ENCODE measurements around the gene IFITM2. TPM values are rescaled to one million over a fixed set of nuclear protein-coding genes. Genes with fewer than 3 reads are reported as not detected.

The IFITM2 gene
- polyA plus RNA-seq, 3 donors = 212 to 269 (median 215) TPM

DNA sequence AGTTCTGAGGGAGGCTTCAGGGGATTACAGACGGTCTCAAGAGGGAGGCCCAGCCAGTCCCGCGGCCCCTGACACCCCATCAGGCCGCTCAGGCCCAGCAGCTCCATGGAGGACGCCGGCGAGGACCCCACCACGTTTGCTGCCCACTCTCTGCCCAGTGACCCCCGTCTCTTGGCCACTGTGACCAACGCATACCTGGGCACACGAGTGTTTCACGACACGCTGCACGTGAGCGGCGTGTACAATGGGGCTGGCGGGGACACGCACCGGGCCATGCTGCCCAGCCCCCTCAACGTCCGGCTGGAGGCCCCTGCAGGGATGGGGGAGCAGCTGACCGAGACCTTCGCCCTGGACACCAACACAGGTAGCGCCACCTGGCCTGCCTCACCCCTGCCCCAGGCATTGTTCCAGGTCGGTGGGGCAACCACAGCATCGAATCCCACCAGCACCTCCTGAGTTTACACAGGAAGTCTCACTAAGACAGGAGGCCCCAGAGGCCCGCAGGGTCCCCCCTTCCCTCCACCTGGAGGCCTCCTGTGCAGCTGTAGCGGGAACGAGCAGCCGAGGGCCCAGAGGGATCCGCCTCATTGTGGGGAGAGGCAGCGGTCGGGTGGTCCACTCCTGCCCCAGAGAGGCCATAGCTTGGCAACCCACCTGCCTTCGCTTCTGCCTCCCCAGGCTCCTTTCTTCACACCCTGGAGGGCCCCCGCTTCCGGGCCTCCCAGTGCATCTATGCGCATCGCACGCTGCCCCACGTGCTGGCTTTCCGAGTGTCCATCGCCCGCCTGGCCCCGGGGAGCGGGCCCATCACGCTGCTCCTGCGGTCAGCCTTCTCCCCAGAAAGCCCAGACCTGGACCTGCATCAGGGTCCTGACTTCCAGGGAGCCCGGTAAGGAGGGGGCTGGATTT, 17.6 kb upstream of the IFITM2 start:
- DNase-seq = no peak

DNA sequence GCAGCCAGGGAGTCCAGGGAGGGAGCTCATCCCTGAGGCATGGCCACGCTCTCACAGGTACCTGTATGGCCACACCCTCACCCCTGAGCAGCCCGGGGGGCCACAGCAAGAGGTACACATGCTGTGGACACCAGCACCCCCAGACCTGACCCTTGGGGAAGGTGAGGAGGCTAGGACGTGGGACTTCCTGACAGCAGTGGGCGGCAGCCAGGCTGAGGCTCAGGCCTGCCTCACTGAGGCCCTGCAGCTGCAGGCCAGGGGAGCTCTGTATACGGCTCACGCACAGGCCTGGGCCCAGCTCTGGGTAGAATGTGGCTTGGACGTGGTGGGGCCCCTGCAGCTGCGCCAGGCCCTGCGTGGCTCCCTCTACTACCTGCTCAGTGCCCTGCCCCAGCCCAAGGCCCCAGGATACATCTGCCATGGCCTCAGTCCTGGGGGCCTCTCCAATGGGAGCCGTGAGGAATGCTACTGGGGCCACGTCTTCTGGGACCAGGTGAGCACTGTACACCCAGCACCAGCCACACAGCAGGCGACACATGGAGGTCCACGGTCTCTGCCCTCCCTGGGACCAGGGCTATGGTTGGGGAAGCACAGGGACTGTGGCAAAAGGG, 16.9 kb upstream of the IFITM2 start:
- no peak for DNase-seq

DNA sequence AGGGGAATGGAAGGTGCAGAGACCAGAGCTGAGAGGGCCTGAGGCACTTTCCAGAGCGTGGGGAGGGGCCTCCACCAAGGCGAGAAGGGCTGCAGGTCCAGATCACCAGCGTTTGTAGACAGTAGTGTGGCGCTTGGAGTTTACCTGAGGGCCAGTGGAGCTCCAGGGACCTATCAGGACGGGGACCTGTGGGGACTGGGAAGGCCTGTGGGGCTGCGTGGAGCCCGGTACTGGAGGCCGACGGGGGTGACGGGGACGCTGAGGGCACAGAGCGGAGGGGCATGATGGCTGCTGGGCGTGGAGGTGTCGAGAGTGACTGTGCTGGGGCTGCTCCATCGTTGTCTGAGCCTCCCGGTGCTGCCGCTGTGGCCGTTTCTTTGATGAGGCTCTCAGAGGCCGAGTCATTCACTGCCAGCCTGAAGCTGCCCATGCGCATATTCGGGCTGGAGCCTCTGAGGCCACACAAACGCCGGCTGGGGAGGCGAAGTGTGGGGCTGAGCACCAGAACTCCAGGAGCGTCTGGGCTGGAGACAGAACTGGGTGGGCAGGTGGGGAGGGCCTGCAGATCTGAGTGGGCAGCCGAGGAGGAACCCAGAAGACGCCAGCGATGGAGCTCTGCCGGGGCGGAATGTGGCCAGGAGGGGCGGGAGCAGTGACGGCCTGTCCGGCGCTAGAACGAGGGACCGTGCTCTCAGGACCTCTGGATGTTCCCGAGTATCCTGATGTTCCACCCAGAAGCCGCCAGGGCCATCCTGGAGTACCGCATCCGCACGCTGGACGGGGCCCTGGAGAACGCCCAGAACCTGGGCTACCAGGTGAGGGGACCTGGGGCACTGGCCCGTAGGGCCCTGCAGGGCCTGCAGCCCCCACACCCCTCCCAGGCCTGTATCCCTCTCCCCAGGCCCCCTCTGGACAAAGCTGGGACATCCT, 16.1 kb upstream of the IFITM2 start:
- no peak for DNase-seq

DNA sequence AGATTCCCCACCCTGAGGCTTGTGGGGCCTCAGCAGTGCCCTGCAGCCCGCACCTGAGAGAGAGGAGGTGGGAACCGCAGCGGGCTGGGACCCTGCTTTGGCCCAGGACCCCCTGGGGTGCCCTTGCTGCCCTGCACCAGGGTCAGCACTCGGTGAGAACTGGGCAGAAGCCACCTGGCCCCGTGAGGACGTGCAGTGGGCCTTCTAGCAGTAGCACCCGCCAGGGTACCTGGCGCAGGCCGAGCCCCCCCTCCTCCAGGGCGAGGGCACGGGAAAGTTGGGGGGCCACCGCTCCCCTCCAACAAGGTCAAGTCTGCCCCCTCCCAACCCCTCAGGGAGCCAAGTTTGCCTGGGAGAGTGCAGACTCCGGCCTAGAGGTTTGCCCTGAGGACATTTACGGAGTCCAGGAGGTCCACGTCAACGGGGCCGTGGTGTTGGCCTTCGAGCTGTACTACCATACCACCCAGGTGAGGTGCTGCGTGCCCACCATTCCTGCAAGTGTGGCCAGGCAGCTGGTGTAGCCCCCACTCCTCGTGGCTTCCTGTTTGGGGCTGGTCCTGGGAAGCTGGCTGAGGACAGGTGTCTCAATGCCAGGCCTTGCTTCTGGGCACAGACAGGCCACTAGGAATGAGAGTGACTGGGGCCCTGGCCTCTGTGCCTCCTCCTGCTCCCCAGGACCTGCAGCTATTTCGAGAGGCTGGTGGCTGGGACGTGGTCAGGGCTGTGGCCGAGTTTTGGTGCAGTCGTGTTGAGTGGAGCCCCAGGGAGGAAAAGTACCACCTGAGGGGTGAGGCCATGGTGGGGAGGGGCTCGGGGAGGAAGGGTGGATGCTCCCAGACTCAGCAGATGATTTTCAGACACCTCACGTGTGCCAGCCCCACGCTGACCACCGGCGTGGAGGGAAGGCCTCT, 15.2 kb upstream of the IFITM2 start:
- no peak for DNase-seq

DNA sequence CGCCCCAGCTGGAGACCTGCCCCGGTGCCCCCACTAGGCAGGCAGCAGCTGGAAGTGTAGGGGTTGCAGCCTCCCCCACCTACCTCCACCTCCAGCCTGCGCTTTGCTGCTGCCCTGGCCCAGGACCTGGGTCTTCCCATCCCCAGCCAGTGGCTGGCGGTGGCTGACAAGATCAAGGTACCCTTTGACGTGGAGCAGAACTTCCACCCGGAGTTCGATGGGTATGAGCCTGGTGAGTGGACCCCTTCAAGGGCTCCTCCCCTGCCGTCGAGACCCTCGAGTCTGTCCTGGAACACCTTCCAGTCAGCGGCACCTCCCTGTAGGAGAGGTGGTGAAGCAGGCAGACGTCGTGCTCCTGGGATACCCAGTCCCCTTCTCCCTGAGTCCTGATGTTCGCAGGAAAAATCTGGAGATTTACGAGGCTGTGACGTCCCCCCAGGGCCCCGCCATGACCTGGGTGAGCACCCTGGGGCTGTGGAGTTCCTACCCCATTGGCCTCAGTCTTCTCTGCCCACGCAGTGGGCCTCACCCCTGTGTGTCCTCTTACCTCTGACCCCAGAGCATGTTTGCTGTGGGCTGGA, 14.3 kb upstream of the IFITM2 start:
- no peak for DNase-seq

DNA sequence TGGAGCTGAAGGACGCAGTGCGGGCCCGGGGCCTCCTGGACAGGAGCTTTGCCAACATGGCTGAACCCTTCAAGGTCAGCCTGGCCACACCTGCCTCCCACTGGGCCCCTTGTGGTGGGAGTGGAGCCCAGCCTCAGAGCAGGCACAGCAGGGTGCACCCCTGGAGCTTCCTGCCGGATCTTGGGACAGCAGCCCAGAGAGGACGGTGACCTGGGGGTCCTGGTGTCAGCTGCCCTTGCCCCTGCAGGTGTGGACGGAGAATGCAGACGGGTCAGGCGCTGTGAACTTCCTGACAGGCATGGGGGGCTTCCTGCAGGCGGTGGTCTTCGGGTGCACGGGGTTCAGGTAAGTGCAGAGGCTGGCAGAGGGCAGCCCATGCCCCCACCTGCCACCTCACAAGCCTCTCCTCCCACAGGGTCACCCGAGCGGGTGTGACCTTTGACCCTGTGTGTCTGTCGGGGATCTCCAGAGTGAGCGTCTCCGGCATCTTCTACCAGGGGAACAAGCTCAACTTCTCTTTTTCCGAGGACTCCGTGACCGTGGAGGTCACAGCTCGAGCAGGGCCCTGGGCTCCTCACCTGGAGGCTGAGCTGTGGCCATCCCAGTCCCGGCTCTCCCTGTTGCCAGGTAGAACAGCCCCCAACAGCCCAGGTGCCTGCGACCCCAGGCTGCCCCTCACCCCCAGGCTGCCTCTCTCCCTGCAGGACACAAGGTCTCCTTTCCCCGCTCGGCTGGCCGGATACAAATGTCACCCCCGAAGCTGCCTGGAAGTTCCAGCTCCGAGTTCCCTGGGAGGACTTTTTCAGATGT, 13.6 kb upstream of the IFITM2 start:
- DNase-seq = no peak

DNA sequence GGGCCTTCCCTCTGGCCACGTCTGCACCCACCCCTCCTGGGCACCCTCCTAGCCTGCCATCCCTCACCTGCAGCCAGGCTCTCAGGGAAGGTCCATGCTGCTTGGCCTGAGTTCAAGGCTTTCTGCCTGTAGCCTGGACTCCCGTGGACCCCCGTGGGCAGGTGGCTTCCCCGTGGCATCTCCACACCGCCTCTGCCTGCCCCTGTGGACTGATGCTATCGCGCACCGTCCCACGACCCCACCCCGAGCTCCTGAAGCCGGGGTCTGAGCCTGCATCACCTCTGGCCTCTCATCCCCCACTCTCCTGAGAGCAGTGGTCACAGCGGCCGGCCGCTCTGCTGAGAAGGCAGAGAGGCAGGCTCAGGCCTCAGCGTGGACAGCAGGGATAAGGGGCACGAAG, 12.8 kb upstream of the IFITM2 start:
- DNase-seq = no peak

- no peak for DNase-seq
Observed at GRCh38 chr11:295351-296170, 12.1 kb upstream of the IFITM2 start.

- DNase-seq = no peak
Observed at GRCh38 chr11:296171-297050, 11.2 kb upstream of the IFITM2 start.

DNA sequence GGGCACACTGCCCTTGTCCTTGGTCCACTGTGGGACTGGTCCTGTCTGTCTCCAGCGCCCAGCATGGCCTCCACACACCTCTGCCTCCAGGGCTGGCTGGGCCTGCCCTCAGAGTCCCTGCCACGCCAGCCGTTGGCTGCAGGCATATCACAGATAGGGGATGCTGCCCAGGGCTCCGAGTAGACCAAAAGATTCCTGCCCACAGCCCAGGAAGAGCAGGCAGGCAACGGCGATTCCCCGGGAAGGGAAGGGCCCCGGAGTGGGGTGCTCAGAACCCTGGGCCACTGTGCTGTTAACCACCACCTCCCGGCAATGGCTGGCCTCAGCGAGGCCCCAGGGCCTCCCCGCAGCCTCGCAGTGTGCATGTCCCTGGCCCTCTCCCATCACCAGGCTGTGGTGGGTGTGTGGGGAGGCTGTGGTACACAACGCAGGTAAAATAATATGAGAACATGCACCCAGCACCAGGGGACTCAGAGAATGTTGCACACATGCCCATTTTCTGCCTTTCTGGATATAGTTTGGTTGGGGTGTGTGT, 10.5 kb upstream of the IFITM2 start:
- no peak for DNase-seq

- no peak for DNase-seq
Observed at GRCh38 chr11:297586-298405, 9.8 kb upstream of the IFITM2 start.

GRCh38 chr11:298406-299065, 9.1 kb upstream of the IFITM2 start:
- no peak for DNase-seq

DNA sequence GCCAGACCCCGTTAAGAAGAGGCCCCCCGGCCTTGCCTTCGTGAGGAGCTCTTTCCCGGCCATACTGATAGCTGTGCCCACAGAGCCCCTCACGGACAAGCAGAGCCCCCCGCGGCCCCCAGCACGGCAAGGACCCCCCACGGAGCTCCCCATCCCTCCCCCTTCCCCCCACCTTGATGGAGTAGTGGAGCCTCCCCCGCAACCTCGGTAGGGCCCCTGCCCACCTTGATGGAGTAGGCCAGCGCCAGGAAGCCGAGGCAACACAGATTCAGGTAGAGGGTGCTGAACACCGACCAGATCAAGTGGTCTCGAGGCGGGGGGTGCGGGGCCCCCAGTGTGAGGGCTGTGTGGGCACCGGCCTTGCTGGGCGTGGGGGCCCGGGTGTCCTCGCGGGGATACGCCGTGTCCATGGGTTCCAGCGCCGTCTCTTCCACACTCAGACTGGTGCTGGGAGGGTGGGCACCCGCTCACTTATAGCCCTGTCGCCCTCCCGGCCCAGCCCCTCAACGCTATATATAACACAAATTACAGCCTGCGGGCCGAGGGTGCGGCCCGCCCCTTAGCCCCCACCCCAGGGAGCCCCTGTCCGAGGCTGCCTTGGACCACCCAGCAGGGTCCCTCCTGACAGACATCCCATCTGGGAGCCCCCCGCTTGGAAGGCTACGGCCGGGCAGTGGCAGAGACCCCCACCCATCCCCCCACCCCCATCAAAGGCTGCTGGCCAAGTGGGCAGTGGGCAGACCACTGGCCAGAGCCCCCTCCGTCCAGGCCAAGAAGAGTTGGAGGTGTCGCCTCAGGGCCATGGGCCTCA, 8.3 kb upstream of the IFITM2 start, which contains the start of gene IFITM5:
IFITM5 (minus strand) TSS at position 446 of the 811 bp plus-strand sequence; CDS start at position 410, 36 bp downstream.
- DNase-seq = no peak

- DNase-seq = no peak
Observed at GRCh38 chr11:299951-300735, 7.5 kb upstream of the IFITM2 start.
